WTC11 (cell line): ENCODE results near the gene ADSL. TPM values are rescaled to one million over a fixed set of nuclear protein-coding genes. Genes with fewer than 3 reads are reported as not detected.

Experiments used
- ATAC-seq: fragments of 200-7000 bp; cut with Tn5 transposase; 2 replicates; pipeline ENCODE4 v1.10.0; 2021; ENCODE audit warnings: mild to moderate bottlenecking, moderate library complexity
- CTCF ChIA-PET: fragments of 300-600 bp; sonication (Branson Sonifier 250); formaldehyde crosslinking; loops from one replicate; lab custom pipeline; 2021; ENCODE audit warnings: antibody characterized with exemption; lab: Charles Lee
- POLR2A ChIA-PET: fragments of 350-600 bp; sonication (Branson Sonifier 250); formaldehyde crosslinking; loops from one replicate; lab custom pipeline; 2021; ENCODE audit warnings: antibody characterized with exemption; lab: Charles Lee
- DNase-seq: peaks from one replicate; pipeline ENCODE4 v3.0.0; 2021; ENCODE audit warnings: low spot score
- H3K27ac Mint-ChIP-seq: 2 replicates; pipeline ENCODE4 v1.8.0; 2021; ENCODE audit warnings: mixed read lengths
- H3K27me3 Mint-ChIP-seq: 2 replicates; pipeline ENCODE4 v1.8.0; 2021; ENCODE audit warnings: low read depth, mild to moderate bottlenecking, moderate library complexity, mixed read lengths
- H3K36me3 Mint-ChIP-seq: 2 replicates; pipeline ENCODE4 v1.8.0; 2021; ENCODE audit warnings: mixed read lengths
- H3K4me1 Mint-ChIP-seq: 2 replicates; pipeline ENCODE4 v1.8.0; 2022; ENCODE audit warnings: mixed read lengths
- H3K4me3 Mint-ChIP-seq: 2 replicates; pipeline ENCODE4 v1.8.0; 2021; ENCODE audit warnings: mild to moderate bottlenecking, moderate library complexity, mixed read lengths
- H3K9me3 Mint-ChIP-seq: 2 replicates; pipeline ENCODE4 v1.8.0; 2021; ENCODE audit warnings: mixed read lengths
- ATF2 ChIP-seq: sonication (generic); formaldehyde crosslinking; IDR thresholded peaks from 2 replicates; pipeline ENCODE4 v1.8.1; 2022; ENCODE audit warnings: low read depth, missing genetic modification reagents, borderline replicate concordance
- CDX4 ChIP-seq: fragments of 250-450 bp; sonication (Bioruptor Pico); IDR thresholded peaks from 2 replicates; pipeline ENCODE4 v1.9.0; 2021; ENCODE audit warnings: moderate library complexity, mild to moderate bottlenecking, inconsistent platforms, borderline replicate concordance
- ERG ChIP-seq: fragments of 250-450 bp; sonication (Bioruptor Pico); IDR thresholded peaks from 2 replicates; pipeline ENCODE4 v1.8.0; 2021; ENCODE audit warnings: mild to moderate bottlenecking
- FOXJ3 ChIP-seq: sonication (generic); formaldehyde crosslinking; IDR thresholded peaks from 2 replicates; pipeline ENCODE4 v1.9.0; 2021; ENCODE audit warnings: missing genetic modification reagents, mild to moderate bottlenecking, borderline replicate concordance
- IRF1 ChIP-seq: sonication (generic); formaldehyde crosslinking; IDR thresholded peaks from 2 replicates; pipeline ENCODE4 v1.8.0; 2023; ENCODE audit warnings: missing genetic modification reagents
- JAZF1 ChIP-seq: fragments of 250-450 bp; sonication (Bioruptor Pico); IDR thresholded peaks from 2 replicates; pipeline ENCODE4 v1.9.0; 2021; ENCODE audit warnings: moderate library complexity, mild to moderate bottlenecking, inconsistent platforms
- NFATC4 ChIP-seq: fragments of 250-450 bp; sonication (Bioruptor Pico); IDR thresholded peaks from 2 replicates; pipeline ENCODE4 v1.9.0; 2021; ENCODE audit warnings: mild to moderate bottlenecking
- NFYB ChIP-seq: sonication (generic); formaldehyde crosslinking; conservative IDR thresholded peaks from 2 replicates; pipeline ENCODE4 v1.8.0; 2022; ENCODE audit warnings: low read depth, missing genetic modification reagents
- RORB ChIP-seq: fragments of 250-450 bp; sonication (Bioruptor Pico); IDR thresholded peaks from 2 replicates; pipeline ENCODE4 v1.9.0; 2021; ENCODE audit warnings: mild to moderate bottlenecking
- SMAD3 ChIP-seq: sonication (generic); formaldehyde crosslinking; IDR thresholded peaks from 2 replicates; pipeline ENCODE4 v1.8.0; 2022; ENCODE audit warnings: missing genetic modification reagents, mild to moderate bottlenecking, borderline replicate concordance
- SOX15 ChIP-seq: fragments of 250-450 bp; sonication (Bioruptor Pico); IDR thresholded peaks from 2 replicates; pipeline ENCODE4 v1.9.0; 2021; ENCODE audit warnings: mild to moderate bottlenecking
- TCF7 ChIP-seq: sonication (generic); formaldehyde crosslinking; IDR thresholded peaks from 2 replicates; pipeline ENCODE4 v1.8.0; 2022; ENCODE audit warnings: mild to moderate bottlenecking, low read depth, missing genetic modification reagents, moderate library complexity
- TEAD4 ChIP-seq: sonication (generic); formaldehyde crosslinking; IDR thresholded peaks from 2 replicates; pipeline ENCODE4 v1.8.0; 2022; ENCODE audit warnings: mild to moderate bottlenecking, missing genetic modification reagents
- ZBTB21 ChIP-seq: sonication (generic); formaldehyde crosslinking; IDR thresholded peaks from 2 replicates; pipeline ENCODE4 v1.8.1; 2023; ENCODE audit warnings: mild to moderate bottlenecking, missing genetic modification reagents, borderline replicate concordance
- ZNF263 ChIP-seq: sonication (generic); formaldehyde crosslinking; IDR thresholded peaks from 2 replicates; pipeline ENCODE4 v1.8.1; 2022; ENCODE audit warnings: low read depth, mild to moderate bottlenecking, moderate library complexity, missing genetic modification reagents
- ZNF512 ChIP-seq: sonication (generic); formaldehyde crosslinking; IDR thresholded peaks from 2 replicates; pipeline ENCODE4 v1.8.1; 2022; ENCODE audit warnings: missing genetic modification reagents, borderline replicate concordance
- total RNA-seq: library from RNA; stranded (reverse); gene quantifications from 3 replicates; pipeline ENCODE4 v1.2.3, GENCODE V29; 2021

The ADSL gene
- total RNA-seq, 1 experiment from 2014 or later = 154 TPM

GRCh38 chr22:40405178-40406062 is 59.1 kb downstream of the ADSL start:
- TF ChIP-seq TEAD4 (CRISPR knock-in tag) (no peak), ZNF263 (no peak), TCF7 (CRISPR knock-in tag) (no peak), ERG (CRISPR knock-in tag) (no peak), ZNF512 (CRISPR knock-in tag) (no peak), NFYB (CRISPR knock-in tag) (no peak)
- Mint-ChIP-seq H3K27me3 (no peaks in the 10 kb centered on the region), H3K4me3 (no peak overlapping the region), H3K36me3 (peaks cover 41% of the 10 kb centered on the region), H3K9me3 (no peaks in the 10 kb centered on the region), H3K4me1 (no peaks in the 10 kb centered on the region), H3K27ac (no peak overlapping the region)
- CTCF ChIA-PET = interaction anchor here (0.6 to 2.0 kb wide), 3 partner anchors 8 to 34 kb away, joined by 3 to 6 read pairs (median 4); no protein-coding TSS in a partner anchor
- POLR2A ChIA-PET = no interaction called here
- no peak for DNase-seq
- ATAC-seq = no peak

- Mint-ChIP-seq H3K4me3 (no peak overlapping the region), H3K27me3 (no peaks in the 10 kb centered on the region), H3K9me3 (no peaks in the 10 kb centered on the region), H3K4me1 (no peaks in the 10 kb centered on the region), H3K27ac (no peak overlapping the region), H3K36me3 (peaks cover 42% of the 10 kb centered on the region)
- no peak for ATAC-seq
- no peak for DNase-seq
- ChIA-PET POLR2A (no interaction called here), CTCF (interaction anchor here (0.6 to 2.7 kb wide), 3 partner anchors 7 to 33 kb away, joined by 3 to 9 read pairs (median 4); no protein-coding TSS in a partner anchor)
- TF ChIP-seq ZBTB21 = no peak
- no peak for TF ChIP-seq IRF1
- no peak for TF ChIP-seq CDX4 (CRISPR knock-in tag)
- no peak for TF ChIP-seq RORB
- no peak for TF ChIP-seq SMAD3 (CRISPR knock-in tag)
- TF ChIP-seq JAZF1 (CRISPR knock-in tag) = no peak
- TF ChIP-seq SOX15 (CRISPR knock-in tag) = no peak
- no peak for TF ChIP-seq ZNF512 (CRISPR knock-in tag)
- no peak for TF ChIP-seq ZNF263
- no peak for TF ChIP-seq NFATC4 (CRISPR knock-in tag)
- TF ChIP-seq ATF2 = no peak
- no peak for TF ChIP-seq FOXJ3 (CRISPR knock-in tag)
Measured at GRCh38 chr22:40406063-40406890, 60.0 kb downstream of the ADSL start.
